PC-3 (cell line): ENCODE data around the gene AKAP13. TPM values are rescaled to one million over a fixed set of nuclear protein-coding genes. Genes with fewer than 3 reads are reported as not detected.

Experiments
- ATAC-seq: fragments of 200-7000 bp; cut with Tn5 transposase; 2 replicates; pipeline ENCODE4 v1.9.1; 2020; ENCODE audit warnings: mild to moderate bottlenecking, moderate library complexity
- BruUV-seq: library from RNA; stranded (reverse); fragments of 400-500 nt; replicated peaks from 2 replicates; lab custom pipeline; 2021; lab: Mats Ljungman, UMichigan
- CTCF ChIA-PET: fragments of 300-600 bp; sonication (Branson Sonifier 250); formaldehyde crosslinking; loops from one replicate; lab custom pipeline; 2022; ENCODE audit warnings: antibody characterized with exemption; lab: Charles Lee
- POLR2A ChIA-PET: fragments of 300-600 bp; sonication (Branson Sonifier 250); formaldehyde crosslinking; loops from one replicate; lab custom pipeline; 2022; ENCODE audit warnings: antibody characterized with exemption; ENCODE audit not compliant: unreplicated experiment; lab: Charles Lee
- DNase-seq: peaks from one replicate; pipeline ENCODE4 v3.0.0-alpha.2; 2015
- H2AFZ ChIP-seq: fragments of 300-600 bp; sonication (generic); 2 replicates; pipeline ENCODE4 v1.6.0; 2016; ENCODE audit warnings: antibody characterized with exemption, low read length
- H3F3A ChIP-seq: fragments of 300-600 bp; sonication (generic); one replicate; pipeline ENCODE4 v1.6.0; 2017; ENCODE audit warnings: antibody characterized with exemption, low read length, control low read depth, mild to moderate bottlenecking; ENCODE audit not compliant: unreplicated experiment
- H3K27ac ChIP-seq: fragments of 300-600 bp; sonication (generic); 2 replicates; pipeline ENCODE4 v1.5.1; 2016; ENCODE audit warnings: mild to moderate bottlenecking, low read length
- H3K27me3 ChIP-seq: fragments of 300-600 bp; sonication (generic); 2 replicates; pipeline ENCODE4 v1.6.1; 2016; ENCODE audit warnings: low read length, mixed read lengths
- H3K36me3 ChIP-seq: fragments of 300-600 bp; sonication (generic); 2 replicates; pipeline ENCODE4 v1.6.1; 2016; ENCODE audit warnings: low read depth, mixed run types, low read length, mixed read lengths
- H3K4me1 ChIP-seq: fragments of 300-600 bp; sonication (generic); 2 replicates; pipeline ENCODE4 v1.5.1; 2016; ENCODE audit warnings: low read length; ENCODE audit not compliant: insufficient read depth
- H3K4me2 ChIP-seq: fragments of 300-600 bp; sonication (generic); 2 replicates; pipeline ENCODE4 v1.6.0; 2016; ENCODE audit warnings: low read length
- H3K4me3 ChIP-seq: fragments of 300-600 bp; sonication (generic); 2 replicates; pipeline ENCODE4 v1.5.1; 2016; ENCODE audit warnings: mild to moderate bottlenecking, low read length, mixed read lengths
- H3K79me2 ChIP-seq: fragments of 300-600 bp; sonication (generic); 2 replicates; pipeline ENCODE4 v1.6.1; 2017; ENCODE audit warnings: low read length, mixed read lengths
- H3K9ac ChIP-seq: fragments of 300-600 bp; sonication (generic); 2 replicates; pipeline ENCODE4 v1.6.0; 2016; ENCODE audit warnings: mild to moderate bottlenecking, low read length
- H3K9me2 ChIP-seq: fragments of 300-600 bp; sonication (generic); replicated peaks from 2 replicates; pipeline ENCODE4 v1.6.1; 2016; ENCODE audit warnings: mixed run types, low read length, mixed read lengths
- H3K9me3 ChIP-seq: fragments of 300-600 bp; sonication (generic); 2 replicates; pipeline ENCODE4 v1.6.1; 2016; ENCODE audit warnings: low read length, mixed read lengths
- H4K20me1 ChIP-seq: fragments of 300-600 bp; sonication (generic); 2 replicates; pipeline ENCODE4 v1.6.1; 2016; ENCODE audit warnings: low read length, mixed read lengths
- EZH2 ChIP-seq: fragments of 300-600 bp; sonication (generic); IDR thresholded peaks from one replicate; pipeline ENCODE4 v1.6.1; 2017; ENCODE audit warnings: antibody characterized with exemption, mild to moderate bottlenecking, low read length; ENCODE audit not compliant: unreplicated experiment
- EZH2phosphoT487 ChIP-seq: fragments of 300-600 bp; sonication (generic); IDR thresholded peaks from 2 replicates; pipeline ENCODE4 v1.6.1; 2018; ENCODE audit warnings: mild to moderate bottlenecking, antibody characterized with exemption, low read length, borderline replicate concordance
- intact Hi-C: fragments of 100-400 bp; cut with micrococcal nuclease; formaldehyde crosslinking; loops from 2 replicates; pipeline ENCODE4 v1.9.0; 2023
- total RNA-seq: library from RNA; depleted of rRNA; stranded (reverse); fragments of >200 nt; gene quantifications from 2 replicates; pipeline ENCODE4 v1.2.3, GENCODE V29; 2014
- TF ChIP-seq, protein P1 (sequence below): fragments of 300-600 bp; sonication (generic); conservative IDR thresholded peaks from 2 replicates; pipeline ENCODE4 v1.5.1; 2017; ENCODE audit warnings: antibody characterized with exemption, low read depth, mild to moderate bottlenecking, low read length

AKAP13 gene
- total RNA-seq, 1 experiment from 2014 or later = 36.8 TPM

GRCh38 chr15:85427286-85428028, 47.1 kb downstream of the AKAP13 start:
- Histone ChIP-seq H3K9me3 (no peaks in the 10 kb centered on the region), H3F3A (no peaks in the 10 kb centered on the region), H3K4me2 (no peak overlapping the region), H2AFZ (no peak overlapping the region), H3K27me3 (no peaks in the 10 kb centered on the region), H3K9me2 (no peaks in the 10 kb centered on the region), H3K36me3 (no peaks in the 10 kb centered on the region), H3K9ac (no peak overlapping the region), H3K27ac (no peak overlapping the region), H3K4me1 (no peaks in the 10 kb centered on the region; the same call in 1 of the 2 replicates), H4K20me1 (peaks cover 38% of the 10 kb centered on the region), H3K79me2 (peaks cover 99% of the 10 kb centered on the region), H3K4me3 (no peak overlapping the region)
- ChIA-PET POLR2A (no interaction called here), CTCF (no interaction called here)
- ATAC-seq (no peak), DNase-seq (no peak)
- TF ChIP-seq, protein P1, sequence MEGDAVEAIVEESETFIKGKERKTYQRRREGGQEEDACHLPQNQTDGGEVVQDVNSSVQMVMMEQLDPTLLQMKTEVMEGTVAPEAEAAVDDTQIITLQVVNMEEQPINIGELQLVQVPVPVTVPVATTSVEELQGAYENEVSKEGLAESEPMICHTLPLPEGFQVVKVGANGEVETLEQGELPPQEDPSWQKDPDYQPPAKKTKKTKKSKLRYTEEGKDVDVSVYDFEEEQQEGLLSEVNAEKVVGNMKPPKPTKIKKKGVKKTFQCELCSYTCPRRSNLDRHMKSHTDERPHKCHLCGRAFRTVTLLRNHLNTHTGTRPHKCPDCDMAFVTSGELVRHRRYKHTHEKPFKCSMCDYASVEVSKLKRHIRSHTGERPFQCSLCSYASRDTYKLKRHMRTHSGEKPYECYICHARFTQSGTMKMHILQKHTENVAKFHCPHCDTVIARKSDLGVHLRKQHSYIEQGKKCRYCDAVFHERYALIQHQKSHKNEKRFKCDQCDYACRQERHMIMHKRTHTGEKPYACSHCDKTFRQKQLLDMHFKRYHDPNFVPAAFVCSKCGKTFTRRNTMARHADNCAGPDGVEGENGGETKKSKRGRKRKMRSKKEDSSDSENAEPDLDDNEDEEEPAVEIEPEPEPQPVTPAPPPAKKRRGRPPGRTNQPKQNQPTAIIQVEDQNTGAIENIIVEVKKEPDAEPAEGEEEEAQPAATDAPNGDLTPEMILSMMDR = no peak
- no peak for TF ChIP-seq EZH2
- intact Hi-C loops = no loop called here
- BruUV-seq = no TSS peak

GRCh38 chr15:85429522-85429921, 49.1 kb downstream of the AKAP13 start:
- no peak overlapping the region for H3K27ac ChIP-seq
- no peak for ATAC-seq
- no peaks in the 10 kb centered on the region for H3K9me2 ChIP-seq
- H4K20me1 ChIP-seq = peaks cover 32% of the 10 kb centered on the region
- no peak overlapping the region for H3K4me3 ChIP-seq
- no peak overlapping the region for H3K4me2 ChIP-seq
- H3K27me3 ChIP-seq = no peaks in the 10 kb centered on the region
- no peaks in the 10 kb centered on the region; the same call in 1 of the 2 replicates for H3K4me1 ChIP-seq
- CTCF ChIA-PET = no interaction called here
- no peak overlapping the region for H2AFZ ChIP-seq
- peaks cover 90% of the 10 kb centered on the region for H3K79me2 ChIP-seq
- intact Hi-C loops = no loop called here
- H3K9ac ChIP-seq = no peak overlapping the region
- DNase-seq = no peak
- no peaks in the 10 kb centered on the region for H3K9me3 ChIP-seq
- POLR2A ChIA-PET = no interaction called here
- no peaks in the 10 kb centered on the region for H3K36me3 ChIP-seq
- no peak for TF ChIP-seq EZH2phosphoT487
- no peak for TF ChIP-seq EZH2
- no peaks in the 10 kb centered on the region for H3F3A ChIP-seq
- no TSS peak for BruUV-seq

DNA sequence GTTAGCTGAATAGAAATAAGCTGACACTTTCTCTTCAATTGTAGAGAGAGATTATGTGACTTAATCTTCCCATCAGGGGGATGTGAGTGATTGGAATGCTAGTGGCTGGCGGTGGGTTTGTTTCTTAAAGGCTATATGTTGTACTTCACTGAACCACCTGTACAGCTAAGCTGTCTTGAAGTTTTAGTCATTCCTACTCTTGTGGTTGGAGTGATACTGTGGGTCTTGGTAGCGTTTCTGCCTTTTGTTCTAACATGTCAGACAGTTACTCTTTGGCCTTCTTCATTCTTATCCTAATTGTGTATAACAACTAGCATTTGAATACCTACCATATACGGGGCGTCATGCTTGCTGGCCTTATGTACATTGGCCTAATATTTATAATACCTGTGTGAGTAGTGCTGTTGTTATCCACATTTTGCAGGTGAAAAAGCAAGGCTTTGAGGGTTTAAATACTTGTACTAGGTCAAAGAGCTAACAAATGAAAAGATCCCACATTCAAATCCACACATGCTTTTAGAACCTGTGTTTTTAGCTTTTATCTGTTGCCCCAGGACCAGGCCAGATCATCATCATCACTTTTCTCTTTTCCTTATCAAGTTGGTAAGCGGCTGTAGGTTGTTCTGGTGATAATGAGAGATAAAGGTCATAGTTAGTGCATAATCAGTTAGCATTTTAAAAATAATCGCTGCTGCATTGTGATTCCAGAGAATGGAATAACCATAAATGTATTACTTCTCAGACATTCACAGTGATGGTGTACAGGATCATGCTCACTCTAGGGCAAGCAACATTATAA, 50.2 kb downstream of the AKAP13 start:
- Histone ChIP-seq H3K9me3 (no peaks in the 10 kb centered on the region), H3K4me1 (no peaks in the 10 kb centered on the region; the same call in 1 of the 2 replicates), H3K27ac (no peak overlapping the region), H2AFZ (no peak overlapping the region), H3K4me3 (no peak overlapping the region), H3K27me3 (no peaks in the 10 kb centered on the region), H3K9ac (no peak overlapping the region), H3K36me3 (no peaks in the 10 kb centered on the region), H3K9me2 (no peaks in the 10 kb centered on the region), H4K20me1 (peaks cover 32% of the 10 kb centered on the region), H3F3A (no peaks in the 10 kb centered on the region), H3K4me2 (no peak overlapping the region), H3K79me2 (peaks cover 79% of the 10 kb centered on the region)
- no peak for ATAC-seq
- intact Hi-C loops = no loop called here
- no TSS peak for BruUV-seq
- ChIA-PET CTCF (no interaction called here), POLR2A (no interaction called here)
- TF ChIP-seq, protein P1 = no peak
- TF ChIP-seq EZH2phosphoT487 = no peak
- DNase-seq = no peak
